AG04450 (cell line): Measurements from ENCODE around the gene C1orf21. TPM values are rescaled to one million over a fixed set of nuclear protein-coding genes. Genes with fewer than 3 reads are reported as not detected.

Experiments used
- CTCF ChIA-PET: fragments of 300-600, 350-600 bp; formaldehyde crosslinking; extraction: SDS; loops from one replicate; lab custom pipeline; 2022; ENCODE audit warnings: antibody characterized with exemption, inconsistent platforms; lab: Charles Lee
- POLR2A ChIA-PET: fragments of 350-600 bp; formaldehyde crosslinking; extraction: SDS; loops from one replicate; lab custom pipeline; 2021; ENCODE audit warnings: antibody characterized with exemption, inconsistent platforms; lab: Yijun Ruan, JAX
- DNase-seq: peaks from one replicate; pipeline ENCODE4 v3.0.0-alpha.2; 2011; ENCODE audit warnings: low read depth, low spot score
- H3K27ac ChIP-seq: one replicate; pipeline ENCODE4 v1.5.1; 2012; ENCODE audit warnings: low read depth, low read length, control low read depth
- H3K27me3 ChIP-seq: one replicate; pipeline ENCODE4 v1.6.0; 2012; ENCODE audit warnings: low read length; ENCODE audit not compliant: control insufficient read depth, insufficient read depth
- H3K4me3 ChIP-seq: 2 replicates; pipeline ENCODE4 v1.5.1; 2011; ENCODE audit warnings: mild to moderate bottlenecking, low read depth, low read length, control low read depth
- H3K9me3 ChIP-seq: 2 replicates; pipeline ENCODE4 v1.5.1; 2012; ENCODE audit warnings: low read length; ENCODE audit not compliant: control insufficient read depth, insufficient read depth
- polyA plus RNA-seq: library from polyadenylated mRNA; depleted of rRNA; stranded (reverse); fragments of >200 nt; gene quantifications from 2 replicates; pipeline ENCODE4 v1.2.3, GENCODE V29; 2011
- TF ChIP-seq, protein P1 (sequence below): IDR thresholded peaks from 2 replicates; pipeline ENCODE4 v1.5.1; 2011; ENCODE audit warnings: low read depth, low read length, control low read depth, inconsistent platforms

C1orf21 gene
- polyA plus RNA-seq, 1 experiment = 29.5 TPM

- TF ChIP-seq, protein P1, sequence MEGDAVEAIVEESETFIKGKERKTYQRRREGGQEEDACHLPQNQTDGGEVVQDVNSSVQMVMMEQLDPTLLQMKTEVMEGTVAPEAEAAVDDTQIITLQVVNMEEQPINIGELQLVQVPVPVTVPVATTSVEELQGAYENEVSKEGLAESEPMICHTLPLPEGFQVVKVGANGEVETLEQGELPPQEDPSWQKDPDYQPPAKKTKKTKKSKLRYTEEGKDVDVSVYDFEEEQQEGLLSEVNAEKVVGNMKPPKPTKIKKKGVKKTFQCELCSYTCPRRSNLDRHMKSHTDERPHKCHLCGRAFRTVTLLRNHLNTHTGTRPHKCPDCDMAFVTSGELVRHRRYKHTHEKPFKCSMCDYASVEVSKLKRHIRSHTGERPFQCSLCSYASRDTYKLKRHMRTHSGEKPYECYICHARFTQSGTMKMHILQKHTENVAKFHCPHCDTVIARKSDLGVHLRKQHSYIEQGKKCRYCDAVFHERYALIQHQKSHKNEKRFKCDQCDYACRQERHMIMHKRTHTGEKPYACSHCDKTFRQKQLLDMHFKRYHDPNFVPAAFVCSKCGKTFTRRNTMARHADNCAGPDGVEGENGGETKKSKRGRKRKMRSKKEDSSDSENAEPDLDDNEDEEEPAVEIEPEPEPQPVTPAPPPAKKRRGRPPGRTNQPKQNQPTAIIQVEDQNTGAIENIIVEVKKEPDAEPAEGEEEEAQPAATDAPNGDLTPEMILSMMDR = no peak
- Histone ChIP-seq H3K27me3 (peaks cover 14% of the 10 kb centered on the region), H3K4me3 (no peak overlapping the region), H3K27ac (no peak overlapping the region), H3K9me3 (no peaks in the 10 kb centered on the region)
- ChIA-PET CTCF (no interaction called here), POLR2A (no interaction called here)
- no peak for DNase-seq
Measured at GRCh38 chr1:184635980-184636431, 249.2 kb downstream of the C1orf21 start.

DNA sequence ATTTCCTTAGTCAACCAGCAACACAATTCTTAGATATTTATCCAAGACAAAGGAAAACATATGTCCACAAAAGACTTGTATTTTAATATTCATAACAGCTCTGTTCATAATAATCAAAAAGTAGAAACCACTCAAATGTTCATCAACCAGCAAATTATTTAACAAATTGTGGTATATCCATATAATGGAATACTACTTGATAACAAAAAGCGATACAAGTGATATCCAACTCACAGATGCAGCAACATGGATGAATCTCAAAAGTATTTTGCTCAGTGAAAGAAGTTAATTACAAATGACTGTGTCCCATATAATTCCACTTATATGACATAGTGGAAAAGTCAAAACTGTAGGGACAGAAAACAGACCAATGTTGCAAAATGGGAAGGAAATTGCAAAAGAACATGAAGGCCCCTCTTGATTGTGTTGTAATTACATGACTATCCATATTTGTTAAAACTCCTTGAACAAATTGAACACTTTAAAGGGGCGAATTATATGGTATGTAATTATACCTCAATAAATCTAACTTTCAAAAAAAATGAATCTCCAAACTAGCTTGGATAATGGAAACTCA, 250.9 kb downstream of the C1orf21 start:
- no peak overlapping the region for H3K27ac ChIP-seq
- H3K27me3 ChIP-seq = peaks cover 14% of the 10 kb centered on the region
- ChIA-PET POLR2A (no interaction called here), CTCF (no interaction called here)
- H3K9me3 ChIP-seq = no peaks in the 10 kb centered on the region
- TF ChIP-seq, protein P1 = no peak
- H3K4me3 ChIP-seq = no peak overlapping the region
- DNase-seq = no peak

GRCh38 chr1:184639205-184639604, 252.4 kb downstream of the C1orf21 start:
- Histone ChIP-seq H3K4me3 (no peak overlapping the region), H3K27ac (no peak overlapping the region), H3K27me3 (peaks cover 4% of the 10 kb centered on the region), H3K9me3 (no peaks in the 10 kb centered on the region)
- no peak for DNase-seq
- POLR2A ChIA-PET = no interaction called here
- TF ChIP-seq, protein P1 = no peak
- CTCF ChIA-PET = interaction anchor here (1.2 kb wide), 1 partner anchor 24 kb away, joined by 3 read pairs; no protein-coding TSS in a partner anchor

- CTCF ChIA-PET = no interaction called here
Measured at GRCh38 chr1:184640505-184640904, 253.7 kb downstream of the C1orf21 start.

GRCh38 chr1:184641894-184642293, 255.1 kb downstream of the C1orf21 start:
- no peaks in the 10 kb centered on the region for H3K9me3 ChIP-seq
- H3K27ac ChIP-seq = no peak overlapping the region
- ChIA-PET CTCF (interaction anchor here (1.9 kb wide), 1 partner anchor 22 kb away, joined by 8 read pairs; no protein-coding TSS in a partner anchor), POLR2A (no interaction called here)
- TF ChIP-seq, protein P1 = no peak
- no peak overlapping the region for H3K4me3 ChIP-seq
- DNase-seq = no peak
- peaks cover 4% of the 10 kb centered on the region for H3K27me3 ChIP-seq

More at GRCh38 chr1:184640505-184640904, 253.7 kb downstream of the C1orf21 start:
- H3K27me3 ChIP-seq = peaks cover 4% of the 10 kb centered on the region
- POLR2A ChIA-PET = no interaction called here
- H3K9me3 ChIP-seq = no peaks in the 10 kb centered on the region
- no peak overlapping the region for H3K4me3 ChIP-seq
- TF ChIP-seq, protein P1 = no peak
- H3K27ac ChIP-seq = no peak overlapping the region
- DNase-seq = no peak
